Panc1 (cell line): ENCODE measurements around the gene TECPR2. TPM values are rescaled to one million over a fixed set of nuclear protein-coding genes. Genes with fewer than 3 reads are reported as not detected.

ENCODE experiments used
- ATAC-seq: fragments of 200-7000 bp; cut with Tn5 transposase; 2 replicates; pipeline ENCODE4 v1.9.1; 2020; ENCODE audit warnings: mild to moderate bottlenecking, moderate library complexity
- BruUV-seq: library from RNA; stranded (reverse); fragments of 400-500 nt; replicated peaks from 2 replicates; lab custom pipeline; 2021; lab: Mats Ljungman, UMichigan
- CTCF ChIA-PET: fragments of 300-600 bp; sonication (Branson Sonifier 250); formaldehyde crosslinking; loops from one replicate; lab custom pipeline; 2022; ENCODE audit warnings: antibody characterized with exemption; lab: Charles Lee
- POLR2A ChIA-PET: fragments of 300-600 bp; sonication (Branson Sonifier 250); formaldehyde crosslinking; loops from one replicate; lab custom pipeline; 2022; ENCODE audit warnings: antibody characterized with exemption; lab: Charles Lee
- DNase-seq: peaks from one replicate; pipeline ENCODE4 v3.0.0-alpha.2; 2010; ENCODE audit warnings: low read depth, low spot score
- H3K27ac ChIP-seq: 2 replicates; pipeline ENCODE4 v1.5.1; 2011; ENCODE audit warnings: mild to moderate bottlenecking, low read length, inconsistent platforms
- H3K27me3 ChIP-seq: fragments of 200-500 bp; sonication (Bioruptor generic); 2 replicates; pipeline ENCODE4 v1.6.0; 2014; ENCODE audit warnings: low read length, inconsistent platforms; ENCODE audit not compliant: control insufficient read depth, insufficient read depth
- H3K36me3 ChIP-seq: fragments of 200-500 bp; sonication (Bioruptor generic); 2 replicates; pipeline ENCODE4 v1.5.1; 2014; ENCODE audit warnings: inconsistent platforms, mild to moderate bottlenecking, low read length, moderate library complexity; ENCODE audit not compliant: control insufficient read depth, insufficient read depth
- H3K4me1 ChIP-seq: 2 replicates; pipeline ENCODE4 v1.5.1; 2011; ENCODE audit warnings: inconsistent platforms, mild to moderate bottlenecking, low read length, moderate library complexity; ENCODE audit not compliant: control insufficient read depth, insufficient read depth
- H3K4me3 ChIP-seq, 2 experiments: 2 replicates each; pipeline ENCODE4 v1.5.1; 2011 to 2012; ENCODE audit warnings: low read depth in 2 of 2, low read length in 2 of 2, mild to moderate bottlenecking in 2 of 2, inconsistent platforms in 1 of 2, moderate library complexity in 1 of 2
- H3K9me3 ChIP-seq: fragments of 200-500 bp; sonication (Bioruptor generic); 2 replicates; pipeline ENCODE4 v1.5.1; 2014; ENCODE audit warnings: low read depth, mild to moderate bottlenecking, inconsistent platforms, low read length, moderate library complexity; ENCODE audit not compliant: control insufficient read depth, insufficient read depth
- POLR2AphosphoS5 ChIP-seq: IDR thresholded peaks from 2 replicates; pipeline ENCODE4 v1.6.1; 2012; ENCODE audit warnings: mild to moderate bottlenecking, low read depth, low read length, moderate library complexity
- REST ChIP-seq, 2 experiments: IDR thresholded peaks; 2 replicates each; pipeline ENCODE4 v1.6.1; 2011 to 2012; ENCODE audit warnings: low read depth in 2 of 2, control low read depth in 1 of 2, low read length in 1 of 2, mild to moderate bottlenecking in 1 of 2, moderate library complexity in 1 of 2; ENCODE audit not compliant: insufficient read depth in 1 of 2
- SIN3A ChIP-seq: IDR thresholded peaks from 2 replicates; pipeline ENCODE4 v1.6.1; 2012; ENCODE audit warnings: low read depth, mild to moderate bottlenecking, low read length, moderate library complexity, borderline replicate concordance; ENCODE audit not compliant: insufficient read depth
- TCF7L2 ChIP-seq: IDR thresholded peaks from 2 replicates; pipeline ENCODE4 v1.6.1; 2011; ENCODE audit warnings: mild to moderate bottlenecking, low read depth, low read length, inconsistent platforms
- in situ Hi-C: cut with HindIII; loops from 2 replicates; pipeline ENCODE4 v1.10.0; 2016; ENCODE audit warnings: low sequenced_read_pairs, low pct_unique_long_range_greater_than_20kb
- intact Hi-C: fragments of 100-400 bp; cut with micrococcal nuclease; formaldehyde crosslinking; loops from one replicate; pipeline ENCODE4 v1.10.0; 2022; ENCODE audit not compliant: unreplicated experiment
- total RNA-seq: library from RNA; stranded (reverse); gene quantifications from one replicate; pipeline ENCODE4 v1.2.1, GENCODE V29; 2021; ENCODE audit not compliant: unreplicated experiment
- TF ChIP-seq, protein P1 (sequence below): fragments of 450-650 bp; IDR thresholded peaks from 2 replicates; pipeline ENCODE4 v1.5.1; 2017; ENCODE audit warnings: mild to moderate bottlenecking

The TECPR2 gene
- total RNA-seq, 1 experiment from 2014 or later: 15.5 TPM

GRCh38 chr14:102500713-102501112, 138.0 kb downstream of the TECPR2 start:
- in situ Hi-C loops (no loop called here), intact Hi-C loops (no loop called here)
- TF ChIP-seq REST (IDR thresholded peaks at IDR 0.05; ENCODE audit: insufficient read depth in 1 of 2, low read depth in 2 of 2, low read length in 1 of 2) (no peak), SIN3A (no peak), POLR2AphosphoS5 (no peak), TCF7L2 (no peak)
- TF ChIP-seq, protein P1, sequence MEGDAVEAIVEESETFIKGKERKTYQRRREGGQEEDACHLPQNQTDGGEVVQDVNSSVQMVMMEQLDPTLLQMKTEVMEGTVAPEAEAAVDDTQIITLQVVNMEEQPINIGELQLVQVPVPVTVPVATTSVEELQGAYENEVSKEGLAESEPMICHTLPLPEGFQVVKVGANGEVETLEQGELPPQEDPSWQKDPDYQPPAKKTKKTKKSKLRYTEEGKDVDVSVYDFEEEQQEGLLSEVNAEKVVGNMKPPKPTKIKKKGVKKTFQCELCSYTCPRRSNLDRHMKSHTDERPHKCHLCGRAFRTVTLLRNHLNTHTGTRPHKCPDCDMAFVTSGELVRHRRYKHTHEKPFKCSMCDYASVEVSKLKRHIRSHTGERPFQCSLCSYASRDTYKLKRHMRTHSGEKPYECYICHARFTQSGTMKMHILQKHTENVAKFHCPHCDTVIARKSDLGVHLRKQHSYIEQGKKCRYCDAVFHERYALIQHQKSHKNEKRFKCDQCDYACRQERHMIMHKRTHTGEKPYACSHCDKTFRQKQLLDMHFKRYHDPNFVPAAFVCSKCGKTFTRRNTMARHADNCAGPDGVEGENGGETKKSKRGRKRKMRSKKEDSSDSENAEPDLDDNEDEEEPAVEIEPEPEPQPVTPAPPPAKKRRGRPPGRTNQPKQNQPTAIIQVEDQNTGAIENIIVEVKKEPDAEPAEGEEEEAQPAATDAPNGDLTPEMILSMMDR: no peak
- no peaks in the 10 kb centered on the region for H3K4me1 ChIP-seq
- H3K27ac ChIP-seq: no peak overlapping the region
- ATAC-seq: no peak
- no peak overlapping the region for H3K4me3 ChIP-seq
- ChIA-PET POLR2A (no interaction called here), CTCF (interaction anchor here (0.6 kb wide), 1 partner anchor 93 kb away, joined by 7 read pairs; no protein-coding TSS in a partner anchor)
- no peaks in the 10 kb centered on the region for H3K36me3 ChIP-seq
- DNase-seq: no peak
- no peaks in the 10 kb centered on the region for H3K27me3 ChIP-seq
- H3K9me3 ChIP-seq: no peaks in the 10 kb centered on the region
- BruUV-seq: no TSS peak

- Histone ChIP-seq H3K9me3 (no peaks in the 10 kb centered on the region), H3K4me1 (no peaks in the 10 kb centered on the region), H3K27ac (no peak overlapping the region), H3K27me3 (no peaks in the 10 kb centered on the region), H3K36me3 (no peaks in the 10 kb centered on the region), H3K4me3 (no peak overlapping the region)
- intact Hi-C loops: no loop called here
- ChIA-PET CTCF (no interaction called here), POLR2A (no interaction called here)
- DNase-seq (no peak), ATAC-seq (no peak)
- in situ Hi-C loops: no loop called here
- TSS peak; percentile 70 for BruUV-seq
- TF ChIP-seq, protein P1: peak; percentile 63
- TF ChIP-seq SIN3A: no peak
Measured at GRCh38 chr14:102501751-102502315, 139.1 kb downstream of the TECPR2 start.
